ENCODE results near the gene ATOH8. TPM values are rescaled to one million over a fixed set of nuclear protein-coding genes. Genes with fewer than 3 reads are reported as not detected.

Gene ATOH8
- total and polyA plus RNA-seq, 2 experiments from 2014 or later = 4.8 to 10.6 TPM

DNA sequence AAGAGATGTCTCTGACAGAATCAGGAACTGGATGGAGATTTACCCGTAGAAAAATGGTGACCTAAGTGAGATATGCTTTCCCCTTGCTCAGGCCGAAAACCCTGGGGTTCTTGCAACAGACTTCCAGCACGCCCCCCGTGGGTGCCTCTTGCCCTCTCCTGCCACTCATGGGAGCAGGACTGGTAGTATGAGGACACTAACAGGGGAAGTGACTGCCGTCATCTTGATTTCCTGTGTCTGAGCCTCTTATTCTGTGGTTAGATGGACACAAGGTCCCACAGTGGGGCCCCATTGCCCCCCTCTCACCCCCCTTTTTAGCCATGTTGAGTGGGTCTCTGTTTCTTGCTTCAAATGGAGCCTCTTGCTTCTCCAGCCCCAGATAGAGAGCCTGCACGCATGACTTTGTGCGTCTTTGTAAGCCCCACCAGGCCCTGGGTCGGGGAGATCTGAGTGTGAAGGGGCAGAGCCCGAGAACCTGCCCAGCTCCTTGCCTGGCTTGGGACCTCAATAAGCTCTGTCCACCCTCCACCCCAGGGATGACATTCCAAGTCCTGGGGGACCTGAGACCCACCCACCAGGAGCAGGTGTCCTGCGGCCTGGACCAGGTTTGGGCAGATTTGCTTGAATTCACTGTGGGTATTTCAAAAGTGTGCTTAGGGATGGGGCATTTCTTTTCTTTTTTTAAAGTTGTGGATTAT, 47.0 kb upstream of the ATOH8 start:
- no peaks in the 10 kb centered on the region for H3K36me3 ChIP-seq
- H3K4me1 ChIP-seq (ENCODE audit: low read depth) = peaks cover 11% of the 10 kb centered on the region
- TF ChIP-seq, protein P1, sequence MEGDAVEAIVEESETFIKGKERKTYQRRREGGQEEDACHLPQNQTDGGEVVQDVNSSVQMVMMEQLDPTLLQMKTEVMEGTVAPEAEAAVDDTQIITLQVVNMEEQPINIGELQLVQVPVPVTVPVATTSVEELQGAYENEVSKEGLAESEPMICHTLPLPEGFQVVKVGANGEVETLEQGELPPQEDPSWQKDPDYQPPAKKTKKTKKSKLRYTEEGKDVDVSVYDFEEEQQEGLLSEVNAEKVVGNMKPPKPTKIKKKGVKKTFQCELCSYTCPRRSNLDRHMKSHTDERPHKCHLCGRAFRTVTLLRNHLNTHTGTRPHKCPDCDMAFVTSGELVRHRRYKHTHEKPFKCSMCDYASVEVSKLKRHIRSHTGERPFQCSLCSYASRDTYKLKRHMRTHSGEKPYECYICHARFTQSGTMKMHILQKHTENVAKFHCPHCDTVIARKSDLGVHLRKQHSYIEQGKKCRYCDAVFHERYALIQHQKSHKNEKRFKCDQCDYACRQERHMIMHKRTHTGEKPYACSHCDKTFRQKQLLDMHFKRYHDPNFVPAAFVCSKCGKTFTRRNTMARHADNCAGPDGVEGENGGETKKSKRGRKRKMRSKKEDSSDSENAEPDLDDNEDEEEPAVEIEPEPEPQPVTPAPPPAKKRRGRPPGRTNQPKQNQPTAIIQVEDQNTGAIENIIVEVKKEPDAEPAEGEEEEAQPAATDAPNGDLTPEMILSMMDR (IDR thresholded peaks at IDR 0.05; ENCODE audit: low read depth, low read length) = no peak
- DNase-seq (ENCODE audit: low read depth in 1 of 2, low spot score in 1 of 2) = no peak
- H3K9me3 ChIP-seq (ENCODE audit: low read depth) = no peaks in the 10 kb centered on the region
- H3K27ac ChIP-seq = no peak overlapping the region
- peaks cover 8% of the 10 kb centered on the region for H3K27me3 ChIP-seq
- H3K4me3 ChIP-seq = no peak overlapping the region

DNA sequence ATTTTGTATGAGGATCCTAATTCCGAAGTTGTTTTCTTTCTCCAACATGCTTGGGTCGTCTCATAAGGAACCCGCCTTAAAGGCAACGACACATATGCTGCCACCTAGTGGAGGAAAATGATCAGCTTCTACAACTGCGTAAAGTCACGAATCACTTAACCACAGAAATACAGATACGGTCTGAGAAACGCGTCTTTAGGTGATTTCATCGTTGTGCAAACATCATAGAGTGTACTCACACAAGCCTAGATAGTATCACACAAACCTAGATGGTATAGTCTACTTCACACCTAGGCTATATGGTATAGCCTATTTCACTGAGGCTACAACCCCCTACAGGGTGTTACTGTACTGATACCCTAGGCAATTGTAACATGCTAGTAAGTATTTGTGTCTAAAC, 46.5 kb upstream of the ATOH8 start:
- DNase-seq (ENCODE audit: low read depth in 1 of 2, low spot score in 1 of 2) = peak; percentile 87 to 94
- Histone ChIP-seq H3K9me3 (ENCODE audit: low read depth) (no peaks in the 10 kb centered on the region), H3K27me3 (peaks cover 8% of the 10 kb centered on the region), H3K4me3 (no peak overlapping the region), H3K4me1 (ENCODE audit: low read depth) (peaks cover 11% of the 10 kb centered on the region), H3K27ac (no peak overlapping the region), H3K36me3 (no peaks in the 10 kb centered on the region)
- TF ChIP-seq, protein P1 (IDR thresholded peaks at IDR 0.05; ENCODE audit: low read depth, low read length) = peak; percentile 82

DNA sequence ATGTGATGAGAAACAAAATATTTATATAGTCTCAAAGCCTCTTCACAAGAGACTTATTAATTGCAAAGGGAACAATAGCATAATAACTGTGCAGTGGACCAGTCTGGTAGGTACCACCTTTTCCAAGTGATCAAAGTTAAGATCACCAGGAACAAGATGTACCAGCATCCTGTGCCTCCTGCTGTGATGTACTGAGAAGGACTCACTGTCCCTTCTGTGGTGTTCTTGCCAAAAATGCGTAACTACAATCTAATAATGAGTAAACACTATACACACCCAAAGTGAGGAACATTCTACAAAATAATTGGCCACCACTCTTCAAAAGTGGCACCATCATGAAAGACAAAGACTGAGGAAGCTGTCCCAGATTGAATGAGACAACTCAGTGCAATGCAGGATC, 45.1 kb upstream of the ATOH8 start:
- peaks cover 8% of the 10 kb centered on the region for H3K27me3 ChIP-seq
- H3K4me1 ChIP-seq (ENCODE audit: low read depth) = peaks cover 11% of the 10 kb centered on the region
- H3K9me3 ChIP-seq (ENCODE audit: low read depth) = no peaks in the 10 kb centered on the region
- DNase-seq (ENCODE audit: low read depth in 1 of 2, low spot score in 1 of 2) = no peak
- TF ChIP-seq, protein P1 (IDR thresholded peaks at IDR 0.05; ENCODE audit: low read depth, low read length) = no peak
- H3K27ac ChIP-seq = no peak overlapping the region
- H3K36me3 ChIP-seq = no peaks in the 10 kb centered on the region
- H3K4me3 ChIP-seq = no peak overlapping the region

DNA sequence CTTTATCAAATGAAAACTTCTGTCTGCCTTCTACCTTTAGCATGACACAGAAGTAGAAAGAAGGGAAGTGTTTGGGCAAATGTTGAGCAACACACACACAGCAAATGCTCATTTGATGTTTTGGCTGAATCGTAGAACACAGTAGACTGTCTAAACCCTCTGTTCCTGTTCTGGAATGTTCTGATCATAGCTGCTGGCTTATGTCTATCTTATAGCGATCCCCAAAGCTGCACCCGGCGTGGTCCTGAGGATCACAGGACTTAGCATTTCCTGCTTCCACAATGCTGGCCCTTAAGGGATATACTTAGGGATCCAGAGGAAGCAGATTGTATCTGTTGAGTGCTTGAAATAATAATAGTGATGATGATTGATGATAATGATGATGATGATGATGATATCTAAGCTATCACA, 44.4 kb upstream of the ATOH8 start:
- H3K36me3 ChIP-seq = no peaks in the 10 kb centered on the region
- DNase-seq (ENCODE audit: low read depth in 1 of 2, low spot score in 1 of 2) = peak in 1 of 2 donors; percentile 46
- no peak overlapping the region for H3K4me3 ChIP-seq
- H3K27me3 ChIP-seq = peaks cover 8% of the 10 kb centered on the region
- no peaks in the 10 kb centered on the region for H3K9me3 ChIP-seq (ENCODE audit: low read depth)
- H3K27ac ChIP-seq = no peak overlapping the region
- TF ChIP-seq, protein P1 (IDR thresholded peaks at IDR 0.05; ENCODE audit: low read depth, low read length) = no peak
- H3K4me1 ChIP-seq (ENCODE audit: low read depth) = peaks cover 11% of the 10 kb centered on the region

DNA sequence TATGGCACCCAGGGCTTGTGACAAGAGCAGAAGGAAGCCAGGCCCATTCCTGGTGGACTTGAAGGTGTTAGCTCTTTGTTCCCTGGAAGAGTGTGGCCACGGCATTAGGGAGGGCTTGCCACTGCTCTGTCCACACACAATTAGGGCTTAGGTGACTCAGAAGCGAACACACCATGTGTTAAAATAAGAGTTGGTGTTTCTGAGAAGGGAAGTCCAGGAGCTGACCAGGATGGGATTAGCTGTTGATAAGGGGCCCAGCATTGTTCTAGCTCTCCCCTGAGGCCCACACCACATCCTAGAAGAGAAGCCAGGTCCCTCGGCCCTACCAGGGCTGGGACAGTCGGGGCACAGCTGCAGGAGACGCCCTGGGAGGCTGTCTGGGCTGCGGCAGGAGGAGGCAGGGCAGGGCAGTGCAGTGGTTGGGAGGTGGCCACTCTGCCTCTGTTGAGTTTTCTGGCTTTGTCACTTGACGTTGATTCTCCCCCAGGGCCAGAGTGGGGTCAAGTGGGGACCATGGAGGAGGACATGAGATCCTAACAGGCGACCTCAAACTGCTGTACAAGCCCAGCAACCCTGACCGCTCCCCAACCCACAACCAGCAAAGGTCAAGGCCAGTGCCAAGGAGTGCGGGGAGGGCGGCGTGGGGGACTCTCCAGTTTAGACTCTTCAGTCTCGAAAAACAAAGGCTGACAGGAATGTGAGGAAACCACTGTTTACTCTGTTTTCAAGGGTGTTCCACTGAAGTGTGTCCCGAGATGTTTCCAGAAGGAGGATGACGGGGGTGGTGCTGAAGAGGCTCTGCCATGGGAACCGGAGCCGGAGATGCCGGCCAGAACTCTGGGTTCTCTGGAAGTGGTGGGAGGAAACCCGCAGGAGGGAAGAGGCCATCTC, 42.9 kb upstream of the ATOH8 start:
- DNase-seq (ENCODE audit: low read depth in 1 of 2, low spot score in 1 of 2) = peak in 1 of 2 donors; percentile 65
- H3K9me3 ChIP-seq (ENCODE audit: low read depth) = no peaks in the 10 kb centered on the region
- peaks cover 8% of the 10 kb centered on the region for H3K27me3 ChIP-seq
- TF ChIP-seq, protein P1 (IDR thresholded peaks at IDR 0.05; ENCODE audit: low read depth, low read length) = no peak
- H3K4me1 ChIP-seq (ENCODE audit: low read depth) = peaks cover 11% of the 10 kb centered on the region
- no peaks in the 10 kb centered on the region for H3K36me3 ChIP-seq
- no peak overlapping the region for H3K4me3 ChIP-seq
- H3K27ac ChIP-seq = no peak overlapping the region

All from cardiac muscle cell (in vitro differentiated cells and primary cell).